MCF 10A (cell line): ENCODE measurements around the gene KIF21B. TPM values are rescaled to one million over a fixed set of nuclear protein-coding genes. Genes with fewer than 3 reads are reported as not detected.

Source experiments
- BruUV-seq: library from RNA; stranded (reverse); fragments of 400-500 nt; replicated peaks from 2 replicates; lab custom pipeline; 2021; lab: Mats Ljungman, UMichigan
- CTCF ChIA-PET: fragments of 300-600 bp; sonication (Branson Sonifier 250); formaldehyde crosslinking; extraction: SDS; loops from one replicate; lab custom pipeline; 2021; ENCODE audit warnings: antibody characterized with exemption, inconsistent platforms; lab: Yijun Ruan, JAX
- POLR2A ChIA-PET: fragments of 300-600, 350-650 bp; sonication (Branson Sonifier 250); formaldehyde crosslinking; extraction: SDS; loops from one replicate; lab custom pipeline; 2020; ENCODE audit warnings: antibody characterized with exemption, inconsistent platforms; lab: Yijun Ruan, JAX
- DNase-seq: peaks from one replicate; pipeline ENCODE4 v3.0.0-alpha.2; 2018; ENCODE audit not compliant: unreplicated experiment
- H3K27ac Mint-ChIP-seq: one replicate; pipeline ENCODE4 v1.8.0; 2022; ENCODE audit warnings: mild to moderate bottlenecking, low read depth, mixed read lengths; ENCODE audit not compliant: unreplicated experiment
- H3K27me3 Mint-ChIP-seq: one replicate; pipeline ENCODE4 v1.8.0; 2022; ENCODE audit warnings: mixed read lengths; ENCODE audit not compliant: insufficient read depth, unreplicated experiment
- H3K36me3 Mint-ChIP-seq: one replicate; pipeline ENCODE4 v1.8.0; 2022; ENCODE audit warnings: mild to moderate bottlenecking, moderate library complexity, mixed read lengths; ENCODE audit not compliant: insufficient read depth, unreplicated experiment
- H3K4me1 Mint-ChIP-seq: one replicate; pipeline ENCODE4 v1.8.0; 2022; ENCODE audit warnings: mixed read lengths; ENCODE audit not compliant: insufficient read depth, unreplicated experiment
- H3K4me3 Mint-ChIP-seq: one replicate; pipeline ENCODE4 v1.8.0; 2022; ENCODE audit warnings: mild to moderate bottlenecking, moderate library complexity, mixed read lengths; ENCODE audit not compliant: unreplicated experiment
- H3K9me3 Mint-ChIP-seq: one replicate; pipeline ENCODE4 v1.8.0; 2022; ENCODE audit warnings: mixed read lengths; ENCODE audit not compliant: unreplicated experiment
- intact Hi-C: fragments of 100-400 bp; cut with micrococcal nuclease; formaldehyde crosslinking; loops from 2 replicates; pipeline ENCODE4 v1.14.1; 2022
- total RNA-seq: library from RNA; stranded (reverse); gene quantifications from 2 replicates; pipeline ENCODE4 v1.2.3, GENCODE V29; 2022
- TF ChIP-seq, protein P1 (sequence below): fragments of 200-600 bp; IDR thresholded peaks from one replicate; pipeline ENCODE4 v1.8.0; 2022; ENCODE audit warnings: antibody characterized with exemption, mild to moderate bottlenecking; ENCODE audit not compliant: unreplicated experiment

KIF21B gene
- total RNA-seq, 1 experiment from 2014 or later = 12.7 TPM

DNA sequence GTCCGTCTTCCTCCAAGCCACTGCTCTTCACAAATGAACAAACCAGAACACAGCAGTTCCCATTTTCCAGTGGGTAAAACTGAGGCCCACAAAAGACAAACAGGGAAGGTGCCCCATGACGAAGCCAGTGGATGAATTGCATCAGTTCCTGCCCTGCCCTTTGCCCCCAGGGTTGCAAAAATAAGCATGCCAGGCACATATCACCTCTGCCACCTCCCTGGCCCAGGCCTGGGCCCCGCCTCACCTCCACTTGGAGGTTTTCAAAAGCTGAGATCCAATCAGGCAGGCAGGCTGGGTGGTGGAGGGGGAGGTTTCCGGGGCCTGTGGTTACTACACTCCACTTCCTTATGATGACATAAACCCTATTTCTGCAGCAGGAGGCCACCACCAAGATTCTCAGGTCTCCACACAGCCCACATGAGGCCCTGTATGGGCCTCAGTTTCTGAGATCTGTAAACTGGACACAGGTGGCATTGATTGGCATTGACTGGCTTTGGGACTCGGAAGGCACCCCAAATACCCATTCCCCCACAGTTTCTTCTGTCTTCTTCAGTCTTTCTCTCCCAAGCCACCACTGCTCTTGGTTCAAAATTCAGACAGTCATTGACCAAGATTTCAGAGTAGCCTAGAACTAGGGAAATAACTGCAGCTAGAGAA, 4.1 kb downstream of the KIF21B start:
- TF ChIP-seq, protein P1, sequence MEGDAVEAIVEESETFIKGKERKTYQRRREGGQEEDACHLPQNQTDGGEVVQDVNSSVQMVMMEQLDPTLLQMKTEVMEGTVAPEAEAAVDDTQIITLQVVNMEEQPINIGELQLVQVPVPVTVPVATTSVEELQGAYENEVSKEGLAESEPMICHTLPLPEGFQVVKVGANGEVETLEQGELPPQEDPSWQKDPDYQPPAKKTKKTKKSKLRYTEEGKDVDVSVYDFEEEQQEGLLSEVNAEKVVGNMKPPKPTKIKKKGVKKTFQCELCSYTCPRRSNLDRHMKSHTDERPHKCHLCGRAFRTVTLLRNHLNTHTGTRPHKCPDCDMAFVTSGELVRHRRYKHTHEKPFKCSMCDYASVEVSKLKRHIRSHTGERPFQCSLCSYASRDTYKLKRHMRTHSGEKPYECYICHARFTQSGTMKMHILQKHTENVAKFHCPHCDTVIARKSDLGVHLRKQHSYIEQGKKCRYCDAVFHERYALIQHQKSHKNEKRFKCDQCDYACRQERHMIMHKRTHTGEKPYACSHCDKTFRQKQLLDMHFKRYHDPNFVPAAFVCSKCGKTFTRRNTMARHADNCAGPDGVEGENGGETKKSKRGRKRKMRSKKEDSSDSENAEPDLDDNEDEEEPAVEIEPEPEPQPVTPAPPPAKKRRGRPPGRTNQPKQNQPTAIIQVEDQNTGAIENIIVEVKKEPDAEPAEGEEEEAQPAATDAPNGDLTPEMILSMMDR = no peak
- no TSS peak for BruUV-seq
- Mint-ChIP-seq H3K4me3 (peak overlapping the region; percentile 8), H3K9me3 (no peaks in the 10 kb centered on the region), H3K27ac (peak overlapping the region; percentile 92), H3K4me1 (peaks cover 26% of the 10 kb centered on the region), H3K36me3 (no peaks in the 10 kb centered on the region), H3K27me3 (no peaks in the 10 kb centered on the region)
- CTCF ChIA-PET = interaction anchor here (0.7 to 2.2 kb wide), 13 partner anchors 9 to 461 kb away, joined by 3 to 13 read pairs (median 4); partner anchors contain the start of gene INAVA
- POLR2A ChIA-PET = interaction anchor here (0.7 to 1.2 kb wide), 3 partner anchors 8 to 63 kb away, joined by 3 read pairs; no protein-coding TSS in a partner anchor
- peak; percentile 98 for DNase-seq
- intact Hi-C loops = no loop called here

DNA sequence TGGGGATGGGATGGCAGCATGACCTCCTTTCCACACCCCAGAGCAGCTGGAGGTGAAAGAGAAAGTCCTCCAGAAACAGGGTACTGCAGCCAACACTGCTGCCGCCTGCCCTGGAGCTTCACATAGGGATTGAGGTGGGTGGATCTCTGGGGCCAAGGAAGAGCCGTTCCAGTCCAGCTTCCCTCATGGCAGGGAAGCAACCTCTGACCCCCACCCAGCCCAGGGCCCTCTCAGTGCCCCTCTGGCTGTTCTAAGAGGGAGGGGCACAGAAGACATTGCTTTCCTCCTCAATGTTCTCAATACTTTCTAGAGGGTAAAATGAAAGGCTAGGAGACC, 5.7 kb downstream of the KIF21B start:
- no peaks in the 10 kb centered on the region for H3K36me3 Mint-ChIP-seq
- H3K4me3 Mint-ChIP-seq = no peak overlapping the region
- POLR2A ChIA-PET = interaction anchor here (1.3 kb wide), 1 partner anchor 9 kb away, joined by 5 read pairs; no protein-coding TSS in a partner anchor
- peaks cover 29% of the 10 kb centered on the region for H3K4me1 Mint-ChIP-seq
- H3K27ac Mint-ChIP-seq = no peak overlapping the region
- no peaks in the 10 kb centered on the region for H3K27me3 Mint-ChIP-seq
- intact Hi-C loops = no loop called here
- DNase-seq = no peak
- no peaks in the 10 kb centered on the region for H3K9me3 Mint-ChIP-seq
- CTCF ChIA-PET = interaction anchor here (1.1 to 5.8 kb wide), 4 partner anchors 9 to 46 kb away, joined by 3 to 47 read pairs (median 6); no protein-coding TSS in a partner anchor
- no TSS peak for BruUV-seq
- TF ChIP-seq, protein P1 = no peak

- CTCF ChIA-PET = interaction anchor here (0.5 to 5.8 kb wide), 6 partner anchors 8 to 178 kb away, joined by 3 to 47 read pairs (median 3); no protein-coding TSS in a partner anchor
- intact Hi-C loops = no loop called here
- POLR2A ChIA-PET = interaction anchor here (1.3 kb wide), 1 partner anchor 10 kb away, joined by 5 read pairs; no protein-coding TSS in a partner anchor
- no TSS peak for BruUV-seq
- TF ChIP-seq, protein P1 = no peak
- Mint-ChIP-seq H3K27me3 (no peaks in the 10 kb centered on the region), H3K36me3 (no peaks in the 10 kb centered on the region), H3K4me1 (peaks cover 32% of the 10 kb centered on the region), H3K9me3 (no peaks in the 10 kb centered on the region), H3K4me3 (no peak overlapping the region), H3K27ac (peak overlapping the region; percentile 44)
- DNase-seq = no peak
Measured at GRCh38 chr1:201016943-201017827, 6.3 kb downstream of the KIF21B start.
